HG02981 (cell line): ENCODE measurements around the gene ZNF365.
"Not testable (repeated sequence)": the region's sequence is repeated elsewhere in the genome, so short reads cannot be mapped to it uniquely, and the experiment has no call there.

Experiments used
- ATAC-seq: cut with Tn5 transposase; IDR thresholded peaks from one replicate; pipeline ENCODE4 v1.9.1; 2021; ENCODE audit warnings: mild to moderate bottlenecking, moderate library complexity; ENCODE audit not compliant: unreplicated experiment

Gene ZNF365, protein sequence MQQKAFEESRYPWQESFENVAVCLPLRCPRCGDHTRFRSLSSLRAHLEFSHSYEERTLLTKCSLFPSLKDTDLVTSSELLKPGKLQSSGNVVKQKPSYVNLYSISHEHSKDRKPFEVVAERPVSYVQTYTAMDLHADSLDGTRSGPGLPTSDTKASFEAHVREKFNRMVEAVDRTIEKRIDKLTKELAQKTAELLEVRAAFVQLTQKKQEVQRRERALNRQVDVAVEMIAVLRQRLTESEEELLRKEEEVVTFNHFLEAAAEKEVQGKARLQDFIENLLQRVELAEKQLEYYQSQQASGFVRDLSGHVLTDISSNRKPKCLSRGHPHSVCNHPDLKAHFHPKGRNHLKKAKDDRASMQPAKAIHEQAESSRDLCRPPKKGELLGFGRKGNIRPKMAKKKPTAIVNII

GRCh38 chr10:62373995-62374861 lies at the start of gene ZNF365:
ZNF365 (plus strand) TSS chr10:62374369; CDS start chr10:62376194, 1,825 bp downstream.
- no peak for ATAC-seq

DNA sequence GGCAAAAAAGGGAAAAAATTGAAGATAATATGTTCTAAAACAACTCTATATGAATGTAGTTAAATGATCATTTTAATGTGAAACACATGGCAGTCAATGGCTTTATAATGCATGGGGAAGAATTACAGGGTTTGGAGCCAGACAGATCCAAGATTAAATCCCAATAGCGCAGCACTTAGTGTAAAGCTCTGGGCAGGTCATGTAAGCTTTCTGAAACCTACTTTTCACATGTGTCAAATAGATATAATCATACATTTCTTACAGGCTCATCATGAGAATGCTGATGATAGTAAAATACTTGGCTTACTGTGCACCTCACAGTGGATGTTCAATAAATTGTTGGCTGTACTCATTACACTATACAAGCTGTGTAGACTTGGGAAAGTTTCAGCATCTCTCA lies 48.0 kb upstream of the ZNF365 start:
- no peak for ATAC-seq

DNA sequence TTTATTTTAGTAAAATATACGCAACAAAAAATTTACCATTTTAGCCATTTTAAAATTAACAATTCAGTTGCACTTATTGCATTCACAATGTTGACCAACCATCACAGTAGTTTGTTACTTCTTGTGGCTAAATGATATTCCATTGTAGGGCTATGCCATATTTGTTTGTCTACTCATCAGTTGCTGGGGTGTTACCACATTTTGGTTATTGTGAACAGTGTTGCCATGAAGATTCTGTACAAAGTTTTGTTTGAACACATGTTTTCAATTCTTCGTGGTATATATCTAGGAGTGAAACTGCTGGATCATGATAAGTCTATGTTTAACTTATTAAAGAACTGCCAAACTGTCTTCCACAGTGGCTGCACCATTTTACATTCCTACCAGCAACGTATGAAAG lies 46.3 kb upstream of the ZNF365 start:
- ATAC-seq = no peak

DNA sequence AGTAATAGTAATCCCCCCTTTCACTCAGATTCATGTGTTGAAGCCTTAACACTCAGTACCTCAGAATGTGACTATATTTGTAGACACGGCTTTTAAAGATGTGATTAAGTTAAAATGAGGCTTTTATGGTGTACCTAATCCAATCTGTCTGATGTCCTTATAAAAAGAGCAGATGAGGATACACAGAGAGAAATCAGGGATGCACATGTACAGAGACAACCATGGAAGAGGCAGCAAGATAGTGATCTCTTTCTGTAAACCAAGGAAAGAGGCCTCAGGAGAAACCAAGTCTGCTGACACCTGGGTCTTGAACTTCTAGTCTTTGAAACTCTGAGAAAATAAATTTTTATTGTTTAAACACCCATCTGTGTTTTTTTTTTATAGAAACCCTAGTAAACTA lies 44.0 kb upstream of the ZNF365 start:
- ATAC-seq = no peak

- ATAC-seq = no peak
Observed at GRCh38 chr10:62332406-62332805, 41.8 kb upstream of the ZNF365 start.

DNA sequence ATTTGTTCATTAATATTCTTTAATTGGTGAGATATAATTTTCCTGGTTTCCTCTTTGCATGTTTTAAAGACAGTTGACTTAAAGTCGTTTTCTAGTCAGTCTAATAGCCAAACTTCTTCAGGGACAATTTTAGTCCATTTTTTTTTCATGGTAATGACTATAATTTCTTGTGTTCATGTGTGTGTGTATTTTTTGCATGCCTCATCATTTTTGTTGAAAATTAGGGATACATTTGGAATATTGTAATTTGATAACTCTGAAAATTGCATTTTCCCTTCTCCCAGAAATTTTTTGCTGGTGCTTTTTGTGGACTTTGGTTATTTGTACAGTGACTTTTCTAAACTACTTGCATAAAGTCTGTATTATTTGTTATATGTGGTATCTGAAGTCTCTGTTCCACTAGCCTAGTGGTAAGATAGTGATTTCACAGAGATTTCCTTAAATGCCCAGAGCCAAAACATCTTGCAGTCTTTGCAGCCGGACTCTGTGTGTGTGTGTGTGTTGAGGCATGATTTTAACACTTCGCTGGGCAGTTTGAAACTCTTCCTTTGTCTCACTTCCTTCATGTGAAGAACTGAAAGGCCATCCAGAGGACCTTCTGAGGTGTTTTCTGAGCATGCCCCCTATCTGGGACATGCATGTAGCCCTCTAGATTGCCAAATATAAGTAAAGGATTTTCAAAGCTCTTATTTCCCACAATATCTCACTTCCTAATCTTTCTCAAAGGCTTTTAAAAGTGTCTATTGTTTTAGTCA lies 40.9 kb upstream of the ZNF365 start:
- no peak for ATAC-seq

DNA sequence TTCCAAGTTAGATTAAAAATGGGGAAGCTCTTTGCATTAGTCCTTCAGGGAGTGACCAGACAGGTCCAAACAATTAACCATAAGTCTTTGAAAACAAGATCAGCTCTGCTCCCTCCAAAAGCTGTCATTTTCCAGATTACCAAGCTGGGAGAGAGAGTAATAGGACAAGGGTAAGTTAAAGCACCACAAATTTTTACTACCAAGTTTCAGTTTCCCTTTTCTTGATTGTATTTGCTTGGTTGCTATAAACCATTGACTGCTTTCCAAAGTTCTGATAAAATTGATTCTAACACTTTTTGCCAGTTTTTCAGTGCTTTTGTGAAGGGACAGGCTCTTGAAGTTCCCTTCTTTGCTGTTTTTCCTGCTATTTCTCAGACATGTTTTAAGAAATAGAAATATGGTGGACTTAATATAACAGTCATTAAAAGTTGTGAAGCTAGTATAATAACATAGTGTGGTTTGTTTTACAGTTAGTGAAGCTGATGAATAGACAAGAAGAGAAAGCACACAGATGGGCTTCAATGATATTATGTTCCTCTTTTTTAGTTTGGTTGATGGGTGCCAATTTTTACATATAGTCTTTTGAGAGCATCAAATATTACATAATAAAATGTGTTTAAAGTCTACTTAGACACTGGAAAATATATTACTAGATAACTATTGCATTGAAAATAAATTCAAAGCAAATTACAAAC lies 40.0 kb upstream of the ZNF365 start:
- ATAC-seq = no peak

DNA sequence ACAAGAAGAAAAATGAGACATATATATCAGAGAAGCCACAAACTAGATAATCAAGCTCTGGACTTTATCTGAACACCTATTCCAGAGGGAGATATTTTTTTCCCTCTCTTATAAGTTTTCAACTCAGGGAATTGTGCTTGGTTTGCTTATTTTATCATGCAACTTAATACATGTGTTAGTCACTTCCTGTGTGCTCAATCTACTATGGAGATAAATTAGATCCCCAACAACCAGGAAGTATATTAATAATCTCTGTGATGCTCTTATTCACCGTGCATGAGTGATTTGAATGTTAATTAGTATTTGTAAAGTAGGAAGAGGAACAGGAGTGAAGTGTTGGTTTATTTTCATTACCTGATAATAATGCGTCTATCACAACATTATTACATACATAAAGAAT lies 38.8 kb upstream of the ZNF365 start:
- no peak for ATAC-seq

- ATAC-seq = no peak
Observed at GRCh38 chr10:62336404-62336803, 37.8 kb upstream of the ZNF365 start.

- ATAC-seq = no peak
Observed at GRCh38 chr10:62341419-62341818, 32.8 kb upstream of the ZNF365 start.

DNA sequence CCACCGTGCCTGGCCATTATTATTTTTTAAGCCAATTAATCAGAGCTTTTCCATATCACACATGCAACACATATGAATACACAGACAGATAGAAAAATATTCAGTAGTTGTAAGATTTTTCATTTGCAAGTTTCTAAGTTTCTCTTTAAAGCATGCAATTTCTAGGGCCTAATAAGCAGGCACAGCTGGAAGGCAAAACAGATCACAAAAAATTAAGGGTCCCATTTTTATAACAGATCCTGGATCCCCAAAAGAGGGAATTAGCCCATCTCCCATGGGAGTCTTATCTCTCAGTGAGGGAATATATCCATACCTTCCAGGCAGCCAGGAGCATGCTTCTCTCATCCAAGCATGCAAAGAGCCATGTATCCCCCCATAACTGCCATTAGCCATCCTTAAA lies 31.2 kb upstream of the ZNF365 start:
- ATAC-seq = no peak

DNA sequence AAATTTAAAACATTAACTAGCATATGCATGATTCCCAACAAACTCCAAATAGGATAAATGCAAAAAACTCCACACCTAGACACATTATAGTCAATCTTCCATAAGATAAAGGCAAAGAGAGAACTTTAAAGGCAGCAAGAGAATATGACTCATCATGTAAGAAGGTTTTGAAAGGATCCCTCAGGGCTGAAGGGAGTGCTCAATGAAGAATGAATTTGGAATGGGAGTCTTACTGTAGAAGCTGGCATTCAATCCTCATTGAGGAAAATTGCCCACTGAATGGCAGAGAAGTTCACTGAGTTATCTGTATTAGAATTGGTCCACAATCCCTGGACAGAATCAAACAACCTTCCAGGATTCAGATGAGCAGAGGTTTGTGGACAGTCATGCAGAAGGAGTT lies 26.1 kb upstream of the ZNF365 start:
- ATAC-seq = no peak

DNA sequence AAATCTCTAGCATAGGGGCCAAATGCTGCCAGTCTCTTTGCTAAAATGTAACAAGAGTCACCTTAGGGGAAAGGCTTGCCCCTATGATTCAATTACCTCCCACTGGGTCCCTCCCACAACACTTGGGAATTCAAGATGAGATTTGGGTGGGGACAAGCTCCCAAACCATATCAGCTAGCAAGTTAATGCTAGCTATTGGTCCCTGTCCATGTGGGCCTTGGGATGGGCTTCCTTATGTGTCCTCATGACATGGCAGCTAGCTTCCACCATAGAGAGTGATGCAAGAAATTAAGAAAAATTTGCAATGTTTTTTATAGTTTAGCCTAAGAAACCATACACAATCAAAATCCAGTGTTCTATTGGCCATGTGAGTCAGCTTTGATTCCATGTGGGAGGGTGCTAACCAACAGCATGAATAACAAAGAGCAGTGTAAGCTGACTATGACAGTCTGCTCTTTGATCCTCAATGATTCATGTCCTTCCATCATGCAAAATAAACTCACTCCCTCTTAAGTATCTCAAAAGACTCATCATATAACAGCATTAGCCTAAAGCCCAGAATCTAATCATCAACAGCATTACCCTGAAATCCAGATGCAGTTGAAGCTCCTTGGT lies 21.7 kb upstream of the ZNF365 start:
- no peak for ATAC-seq

GRCh38 chr10:62354916-62355315 lies 19.3 kb upstream of the ZNF365 start:
- ATAC-seq = no peak

GRCh38 chr10:62356447-62356846 lies 17.7 kb upstream of the ZNF365 start:
- no peak for ATAC-seq

GRCh38 chr10:62358151-62358550 lies 16.0 kb upstream of the ZNF365 start:
- ATAC-seq = not testable (repeated sequence)

GRCh38 chr10:62373639-62373994 lies 552 bp upstream of the ZNF365 start:
- ATAC-seq = no peak

DNA sequence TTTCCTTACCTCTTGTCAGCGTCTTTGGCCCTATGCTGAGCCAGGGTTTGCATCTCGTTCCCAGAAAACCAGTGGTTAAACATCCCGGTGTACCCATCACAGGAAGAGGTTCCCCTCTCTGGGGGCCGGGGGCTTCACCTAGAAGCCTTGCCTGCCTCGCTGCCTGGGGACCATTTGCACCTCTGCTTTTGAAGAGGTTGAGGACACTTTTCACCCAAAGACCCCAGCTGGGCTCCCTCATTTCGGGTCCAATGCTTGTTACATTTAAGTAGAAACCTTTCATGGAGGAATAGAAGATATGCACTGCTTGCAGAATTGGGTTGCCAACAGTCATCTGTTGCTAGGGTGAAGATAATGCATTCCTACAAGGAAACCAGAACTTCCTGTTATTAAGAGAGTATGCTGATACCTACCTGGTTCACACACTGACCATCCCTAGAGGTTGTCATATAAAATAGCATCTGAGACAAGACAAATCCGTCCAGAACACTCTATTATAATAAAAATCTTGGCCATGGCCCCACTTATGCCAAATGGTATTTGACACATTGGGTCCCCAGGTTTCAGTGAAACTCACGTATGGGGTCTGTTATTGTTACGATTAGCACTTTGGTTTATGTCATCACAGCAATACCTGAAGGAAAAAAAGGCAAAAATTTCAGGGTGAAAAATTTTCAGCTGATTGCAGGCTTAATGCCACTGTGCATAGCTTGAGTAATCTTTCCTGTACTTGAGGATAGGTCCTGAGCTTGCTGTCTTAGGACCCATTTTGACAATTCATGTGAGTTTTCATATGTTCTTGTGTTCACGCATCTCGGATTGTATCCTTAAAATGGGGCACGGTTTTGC lies 917 bp downstream of the ZNF365 start:
- no peak for ATAC-seq
